BLaER1 treated with 17β-estradiol and CSF1 and Interleukin-3, amounts not matched to agents 10 nM and 100 nM (cell line): ENCODE results near the gene RBPJ.
A peak's percentile ranks its signal among the peaks of the same experiment; 100 is the strongest.

ENCODE experiments used
- H3K27ac ChIP-seq, 11 experiments: shearing (Covaris generic); formaldehyde crosslinking; 2 replicates each; pipeline ENCODE4 v1.8.1; 2022
- H3K27me3 ChIP-seq, 11 experiments: shearing (Covaris generic); formaldehyde crosslinking; 2 replicates each; pipeline ENCODE4 v1.8.1; 2022
- H3K36me3 ChIP-seq, 11 experiments: shearing (Covaris generic); formaldehyde crosslinking; 2 replicates each; pipeline ENCODE4 v1.8.1; 2022
- H3K4me1 ChIP-seq, 10 experiments: shearing (Covaris generic); formaldehyde crosslinking; 2 replicates each; pipeline ENCODE4 v1.8.1; 2022
- H3K4me2 ChIP-seq, 11 experiments: shearing (Covaris generic); formaldehyde crosslinking; 2 replicates each; pipeline ENCODE4 v1.8.1; 2022
- H3K4me3 ChIP-seq, 10 experiments: shearing (Covaris generic); formaldehyde crosslinking; 2 replicates each; pipeline ENCODE4 v1.8.1; 2022
- H3K9ac ChIP-seq, 11 experiments: shearing (Covaris generic); formaldehyde crosslinking; 2 replicates each; pipeline ENCODE4 v1.8.1; 2022
- H3K9me3 ChIP-seq, 11 experiments: shearing (Covaris generic); formaldehyde crosslinking; replicated peaks in 1 of 11; 2 replicates each; pipeline ENCODE4 v1.8.1; 2022
- H4K20me1 ChIP-seq, 11 experiments: shearing (Covaris generic); formaldehyde crosslinking; 2 replicates each; pipeline ENCODE4 v1.8.1; 2022
- Cebpa-rat ChIP-seq, 11 experiments: shearing (Covaris generic); IDR thresholded peaks; 2 replicates each; pipeline ENCODE4 v1.8.1; 2022

Gene RBPJ

GRCh38 chr4:26320538-26321372 lies at the start of gene RBPJ:
RBPJ (plus strand) TSS chr4:26321014; CDS start chr4:26321029, 15 bp downstream.
- peaks cover 20 to 87% (median 44%) of the 10 kb centered on the region in 11 experiments for H4K20me1 ChIP-seq
- peaks cover 3 to 21% (median 11%) of the 10 kb centered on the region in 11 experiments for H3K9me3 ChIP-seq
- TF ChIP-seq Cebpa-rat (IDR thresholded peaks at IDR 0.05), result no peak
- peaks cover 39 to 55% (median 45%) of the 10 kb centered on the region in 10 experiments for H3K4me1 ChIP-seq
- H3K4me2 ChIP-seq, result peak within 1 kb of the TSS; percentile 88 to 99 (median 95)
- H3K9ac ChIP-seq, result peak within 1 kb of the TSS; percentile 95 to 99 (median 98)
- H3K4me3 ChIP-seq, result peak within 1 kb of the TSS; percentile 76 to 98 (median 90)
- H3K27ac ChIP-seq, result peak within 1 kb of the TSS; percentile 89 to 99 (median 97)
- peaks cover 0 to 13% (median 0%) of the 10 kb centered on the region in 11 experiments; a peak in 4 of 22 replicates for H3K36me3 ChIP-seq
- H3K27me3 ChIP-seq, result no peaks in the 10 kb centered on the region

- TF ChIP-seq Cebpa-rat (IDR thresholded peaks at IDR 0.05), result no peak
- H3K9ac ChIP-seq, result no peak overlapping the region
- peaks cover 0 to 49% (median 0%) of the 10 kb centered on the region in 11 experiments; a peak in 3 of 22 replicates for H3K36me3 ChIP-seq
- peaks cover 0 to 31% (median 0%) of the 10 kb centered on the region in 11 experiments; a peak in 6 of 22 replicates for H3K9me3 ChIP-seq
- H3K27ac ChIP-seq, result peak overlapping the region in 7 of 11 experiments; percentile 31 to 93 (median 84); a peak in 8 of 22 replicates
- peak overlapping the region in 7 of 11 experiments; percentile 81 to 98 (median 90); a peak in 12 of 22 replicates for H3K4me2 ChIP-seq
- H3K27me3 ChIP-seq, result no peaks in the 10 kb centered on the region
- peaks cover 34 to 98% (median 73%) of the 10 kb centered on the region in 10 experiments for H3K4me1 ChIP-seq
- peaks cover 0 to 97% (median 0%) of the 10 kb centered on the region in 11 experiments; a peak in 2 of 22 replicates for H4K20me1 ChIP-seq
- no peak overlapping the region for H3K4me3 ChIP-seq
Measured at GRCh38 chr4:26271703-26272102, 49.1 kb upstream of the RBPJ start.

- Histone ChIP-seq H3K9me3 (peaks cover 0 to 31% (median 0%) of the 10 kb centered on the region in 11 experiments; a peak in 6 of 22 replicates), H3K4me3 (peak overlapping the region; percentile 13 to 59 (median 43); a peak in 17 of 20 replicates), H3K27ac (peak overlapping the region; percentile 64 to 93 (median 82)), H3K27me3 (no peaks in the 10 kb centered on the region), H3K4me2 (peak overlapping the region; percentile 76 to 98 (median 89)), H3K4me1 (peaks cover 34 to 98% (median 77%) of the 10 kb centered on the region in 10 experiments), H3K36me3 (peaks cover 0 to 53% (median 0%) of the 10 kb centered on the region in 11 experiments; a peak in 3 of 22 replicates), H3K9ac (peak overlapping the region in 10 of 11 experiments; percentile 27 to 80 (median 67); a peak in 16 of 22 replicates), H4K20me1 (peaks cover 0 to 97% (median 0%) of the 10 kb centered on the region in 11 experiments; a peak in 2 of 22 replicates)
- TF ChIP-seq Cebpa-rat (IDR thresholded peaks at IDR 0.05), result peak in 1 of 11 experiments; percentile 33; a peak in 1 of 22 replicates
Measured at GRCh38 chr4:26272654-26273615, 47.9 kb upstream of the RBPJ start.

GRCh38 chr4:26273616-26273980 lies 47.2 kb upstream of the RBPJ start:
- peak overlapping the region; percentile 76 to 98 (median 89) for H3K4me2 ChIP-seq
- TF ChIP-seq Cebpa-rat (IDR thresholded peaks at IDR 0.05), result no peak

GRCh38 chr4:26275281-26275680 lies 45.5 kb upstream of the RBPJ start:
- Histone ChIP-seq H3K36me3 (peaks cover 0 to 35% (median 0%) of the 10 kb centered on the region in 11 experiments; a peak in 2 of 22 replicates), H3K9ac (peak overlapping the region in 8 of 11 experiments; percentile 21 to 80 (median 54); a peak in 11 of 22 replicates), H3K27ac (peak overlapping the region; percentile 64 to 93 (median 82); a peak in 20 of 22 replicates), H3K27me3 (no peaks in the 10 kb centered on the region), H3K9me3 (peaks cover 0 to 31% (median 0%) of the 10 kb centered on the region in 11 experiments; a peak in 6 of 22 replicates), H3K4me2 (peak overlapping the region; percentile 76 to 98 (median 89)), H4K20me1 (peaks cover 0 to 100% (median 0%) of the 10 kb centered on the region in 11 experiments; a peak in 2 of 22 replicates), H3K4me3 (peak overlapping the region in 6 of 10 experiments; percentile 29 to 59 (median 44); a peak in 8 of 20 replicates), H3K4me1 (peaks cover 34 to 93% (median 64%) of the 10 kb centered on the region in 10 experiments)
- no peak for TF ChIP-seq Cebpa-rat (IDR thresholded peaks at IDR 0.05)

More at GRCh38 chr4:26273616-26273980, 47.2 kb upstream of the RBPJ start:
- H3K27ac ChIP-seq, result peak overlapping the region; percentile 64 to 93 (median 82)
- H4K20me1 ChIP-seq, result peaks cover 0 to 97% (median 0%) of the 10 kb centered on the region in 11 experiments; a peak in 2 of 22 replicates
- H3K4me1 ChIP-seq, result peaks cover 34 to 98% (median 72%) of the 10 kb centered on the region in 10 experiments
- peaks cover 0 to 31% (median 0%) of the 10 kb centered on the region in 11 experiments; a peak in 6 of 22 replicates for H3K9me3 ChIP-seq
- peak overlapping the region in 10 of 11 experiments; percentile 27 to 80 (median 67); a peak in 16 of 22 replicates for H3K9ac ChIP-seq
- peaks cover 0 to 49% (median 0%) of the 10 kb centered on the region in 11 experiments; a peak in 3 of 22 replicates for H3K36me3 ChIP-seq
- H3K27me3 ChIP-seq, result no peaks in the 10 kb centered on the region
- peak overlapping the region; percentile 13 to 59 (median 43); a peak in 17 of 20 replicates for H3K4me3 ChIP-seq

- peaks cover 0 to 98% (median 0%) of the 10 kb centered on the region in 11 experiments; a peak in 2 of 22 replicates for H4K20me1 ChIP-seq
- H3K27ac ChIP-seq, result no peak overlapping the region
- H3K4me1 ChIP-seq, result peaks cover 13 to 67% (median 27%) of the 10 kb centered on the region in 10 experiments
- TF ChIP-seq Cebpa-rat (IDR thresholded peaks at IDR 0.05), result no peak
- H3K4me2 ChIP-seq, result peak overlapping the region in 4 of 11 experiments; percentile 2 to 42 (median 35); a peak in 5 of 22 replicates
- H3K9me3 ChIP-seq, result peaks cover 0 to 18% (median 0%) of the 10 kb centered on the region in 11 experiments; a peak in 4 of 22 replicates
- peaks cover 0 to 25% (median 0%) of the 10 kb centered on the region in 11 experiments; a peak in 2 of 22 replicates for H3K36me3 ChIP-seq
- H3K4me3 ChIP-seq, result no peak overlapping the region
- no peaks in the 10 kb centered on the region for H3K27me3 ChIP-seq
- no peak overlapping the region for H3K9ac ChIP-seq
Measured at GRCh38 chr4:26279446-26279845, 41.4 kb upstream of the RBPJ start.

GRCh38 chr4:26281881-26282280 lies 38.9 kb upstream of the RBPJ start:
- H3K9ac ChIP-seq, result no peak overlapping the region
- no peak for TF ChIP-seq Cebpa-rat (IDR thresholded peaks at IDR 0.05)
- H3K36me3 ChIP-seq, result peaks cover 0 to 19% (median 0%) of the 10 kb centered on the region in 11 experiments; a peak in 2 of 22 replicates
- H3K4me1 ChIP-seq, result peaks cover 0 to 66% (median 8%) of the 10 kb centered on the region in 10 experiments; a peak in 10 of 20 replicates
- H4K20me1 ChIP-seq, result peaks cover 0 to 98% (median 0%) of the 10 kb centered on the region in 11 experiments; a peak in 2 of 22 replicates
- no peaks in the 10 kb centered on the region for H3K27me3 ChIP-seq
- H3K27ac ChIP-seq, result no peak overlapping the region
- no peaks in the 10 kb centered on the region for H3K9me3 ChIP-seq
- H3K4me3 ChIP-seq, result no peak overlapping the region
- no peak overlapping the region for H3K4me2 ChIP-seq
